LNCaP clone FGC (cell line): ENCODE measurements around the gene LIX1.

Experiments used
- DNase-seq: peaks from one replicate; pipeline ENCODE4 v3.0.0-alpha.2; 2011; ENCODE audit warnings: low read depth
- H3K4me3 ChIP-seq: 2 replicates; pipeline ENCODE4 v1.5.1; 2011; ENCODE audit warnings: mild to moderate bottlenecking, low read depth, low read length, control low read depth
- CTCF ChIP-seq: IDR thresholded peaks from 2 replicates; pipeline ENCODE4 v1.5.1; 2012; ENCODE audit warnings: mild to moderate bottlenecking; ENCODE audit not compliant: control insufficient read depth, insufficient read depth; ENCODE audit errors: extremely low read depth

The LIX1 gene

GRCh38 chr5:97049175-97049574 lies 93.2 kb downstream of the LIX1 start:
- DNase-seq: no peak
- no peak overlapping the region for H3K4me3 ChIP-seq
- TF ChIP-seq CTCF: no peak

GRCh38 chr5:97047076-97047475 lies 95.3 kb downstream of the LIX1 start:
- TF ChIP-seq CTCF: no peak
- no peak for DNase-seq
- no peak overlapping the region for H3K4me3 ChIP-seq

GRCh38 chr5:97046270-97046982 lies 96.0 kb downstream of the LIX1 start:
- DNase-seq: peak; percentile 31
- TF ChIP-seq CTCF: peak; percentile 24; the same call in 1 of the 2 replicates
- no peak overlapping the region for H3K4me3 ChIP-seq

GRCh38 chr5:97044052-97044451 lies 98.4 kb downstream of the LIX1 start:
- H3K4me3 ChIP-seq: no peak overlapping the region
- DNase-seq: peak; percentile 47

GRCh38 chr5:97043511-97043910 lies 98.9 kb downstream of the LIX1 start:
- no peak for TF ChIP-seq CTCF
- H3K4me3 ChIP-seq: no peak overlapping the region
- DNase-seq: no peak

More at GRCh38 chr5:97044052-97044451, 98.4 kb downstream of the LIX1 start:
- peak; percentile 52 for TF ChIP-seq CTCF

GRCh38 chr5:97042996-97043395 lies 99.4 kb downstream of the LIX1 start:
- no peak overlapping the region for H3K4me3 ChIP-seq
- DNase-seq: no peak
- TF ChIP-seq CTCF: no peak
